ENCODE measurements around the gene MYCBP2.

The MYCBP2 gene

DNA sequence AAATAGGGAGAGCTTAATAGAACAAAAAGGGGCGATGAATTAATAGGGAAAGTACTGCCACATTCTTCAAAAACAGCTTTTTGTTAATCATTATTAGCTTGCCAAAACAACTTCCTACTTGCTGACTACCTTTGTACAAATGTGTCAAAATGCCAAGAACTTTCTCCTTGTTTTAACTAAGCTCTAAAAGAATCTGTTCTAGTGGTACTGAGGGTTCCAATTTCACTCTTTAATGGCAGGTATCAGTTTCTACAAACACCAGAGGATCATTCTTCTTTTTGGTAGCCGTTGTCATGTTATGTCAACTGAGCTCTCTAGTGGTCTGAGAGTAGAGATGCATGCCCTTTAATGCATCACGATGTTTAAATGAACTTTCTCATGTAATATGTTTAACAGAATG lies 270.5 kb downstream of the MYCBP2 start:
- Mint-ChIP-seq H3K27ac (peak overlapping the region; percentile 58), H3K4me1 (peaks cover 24% of the 10 kb centered on the region), H3K9me3 (no peaks in the 10 kb centered on the region), H3K36me3 (ENCODE audit: low read depth) (peaks cover 35% of the 10 kb centered on the region), H3K4me3 (no peak overlapping the region), H3K27me3 (ENCODE audit: low read depth, poor library complexity) (no peaks in the 10 kb centered on the region)
- TF ChIP-seq, protein P1, sequence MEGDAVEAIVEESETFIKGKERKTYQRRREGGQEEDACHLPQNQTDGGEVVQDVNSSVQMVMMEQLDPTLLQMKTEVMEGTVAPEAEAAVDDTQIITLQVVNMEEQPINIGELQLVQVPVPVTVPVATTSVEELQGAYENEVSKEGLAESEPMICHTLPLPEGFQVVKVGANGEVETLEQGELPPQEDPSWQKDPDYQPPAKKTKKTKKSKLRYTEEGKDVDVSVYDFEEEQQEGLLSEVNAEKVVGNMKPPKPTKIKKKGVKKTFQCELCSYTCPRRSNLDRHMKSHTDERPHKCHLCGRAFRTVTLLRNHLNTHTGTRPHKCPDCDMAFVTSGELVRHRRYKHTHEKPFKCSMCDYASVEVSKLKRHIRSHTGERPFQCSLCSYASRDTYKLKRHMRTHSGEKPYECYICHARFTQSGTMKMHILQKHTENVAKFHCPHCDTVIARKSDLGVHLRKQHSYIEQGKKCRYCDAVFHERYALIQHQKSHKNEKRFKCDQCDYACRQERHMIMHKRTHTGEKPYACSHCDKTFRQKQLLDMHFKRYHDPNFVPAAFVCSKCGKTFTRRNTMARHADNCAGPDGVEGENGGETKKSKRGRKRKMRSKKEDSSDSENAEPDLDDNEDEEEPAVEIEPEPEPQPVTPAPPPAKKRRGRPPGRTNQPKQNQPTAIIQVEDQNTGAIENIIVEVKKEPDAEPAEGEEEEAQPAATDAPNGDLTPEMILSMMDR (IDR thresholded peaks at IDR 0.05), result peak; percentile 16
- DNase-seq, result no peak

- Mint-ChIP-seq H3K27me3 (ENCODE audit: low read depth, poor library complexity) (no peaks in the 10 kb centered on the region), H3K36me3 (ENCODE audit: low read depth) (peaks cover 42% of the 10 kb centered on the region)
- no peak for DNase-seq
These were observed 271.7 kb downstream of the MYCBP2 start for GRCh38 chr13:77055158-77055557.

GRCh38 chr13:77053192-77053591 lies 273.7 kb downstream of the MYCBP2 start:
- no peak overlapping the region for H3K27ac Mint-ChIP-seq
- DNase-seq, result no peak
- no peaks in the 10 kb centered on the region for H3K27me3 Mint-ChIP-seq (ENCODE audit: low read depth, poor library complexity)
- TF ChIP-seq, protein P1 (IDR thresholded peaks at IDR 0.05), result no peak
- H3K36me3 Mint-ChIP-seq (ENCODE audit: low read depth), result peaks cover 58% of the 10 kb centered on the region
- H3K4me3 Mint-ChIP-seq, result no peak overlapping the region
- H3K4me1 Mint-ChIP-seq, result peaks cover 48% of the 10 kb centered on the region
- no peaks in the 10 kb centered on the region for H3K9me3 Mint-ChIP-seq

More at GRCh38 chr13:77055158-77055557, 271.7 kb downstream of the MYCBP2 start:
- TF ChIP-seq, protein P1 (IDR thresholded peaks at IDR 0.05), result no peak
- H3K9me3 Mint-ChIP-seq, result no peaks in the 10 kb centered on the region
- H3K27ac Mint-ChIP-seq, result no peak overlapping the region
- H3K4me3 Mint-ChIP-seq, result no peak overlapping the region
- H3K4me1 Mint-ChIP-seq, result peaks cover 29% of the 10 kb centered on the region

DNA sequence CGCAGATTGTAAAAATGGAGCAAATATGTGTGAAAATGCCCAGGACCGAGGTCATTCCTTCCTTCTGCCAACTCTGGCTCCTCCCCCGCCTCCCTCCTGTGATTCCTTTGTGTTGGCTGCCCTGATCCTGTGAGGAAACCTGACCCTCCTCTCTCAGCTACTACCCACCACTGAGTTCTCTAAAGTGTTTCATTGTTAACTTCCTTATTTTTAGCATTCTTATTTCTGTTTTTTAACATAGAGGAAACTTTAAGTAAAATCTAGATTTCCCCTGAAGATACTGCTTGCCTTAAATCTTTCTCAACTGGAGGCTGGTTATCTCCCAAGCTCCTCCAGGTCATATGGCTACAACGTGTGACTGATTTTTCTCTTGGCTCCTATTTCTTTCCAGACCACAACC lies 278.2 kb downstream of the MYCBP2 start:
- no peak for DNase-seq
- Mint-ChIP-seq H3K27ac (peak overlapping the region; percentile 89), H3K36me3 (ENCODE audit: low read depth) (peaks cover 72% of the 10 kb centered on the region), H3K9me3 (no peaks in the 10 kb centered on the region), H3K4me3 (peak overlapping the region; percentile 39), H3K4me1 (peaks cover 36% of the 10 kb centered on the region), H3K27me3 (ENCODE audit: low read depth, poor library complexity) (no peaks in the 10 kb centered on the region)
- TF ChIP-seq, protein P1 (IDR thresholded peaks at IDR 0.05), result no peak

- peaks cover 69% of the 10 kb centered on the region for H3K36me3 Mint-ChIP-seq (ENCODE audit: low read depth)
- no peaks in the 10 kb centered on the region for H3K9me3 Mint-ChIP-seq
- H3K27ac Mint-ChIP-seq, result peak overlapping the region; percentile 24
- H3K4me3 Mint-ChIP-seq, result no peak overlapping the region
- peaks cover 40% of the 10 kb centered on the region for H3K4me1 Mint-ChIP-seq
- TF ChIP-seq, protein P1 (IDR thresholded peaks at IDR 0.05), result no peak
- DNase-seq, result no peak
- H3K27me3 Mint-ChIP-seq (ENCODE audit: low read depth, poor library complexity), result no peaks in the 10 kb centered on the region
These were observed 279.1 kb downstream of the MYCBP2 start for GRCh38 chr13:77047649-77048343.
